ENCODE data around the gene HPN. TPM values are rescaled to one million over a fixed set of nuclear protein-coding genes. Genes with fewer than 3 reads are reported as not detected.

HPN gene
- total RNA-seq, 2 donors from 2014 or later = 0.27 to 1.0 TPM

DNA sequence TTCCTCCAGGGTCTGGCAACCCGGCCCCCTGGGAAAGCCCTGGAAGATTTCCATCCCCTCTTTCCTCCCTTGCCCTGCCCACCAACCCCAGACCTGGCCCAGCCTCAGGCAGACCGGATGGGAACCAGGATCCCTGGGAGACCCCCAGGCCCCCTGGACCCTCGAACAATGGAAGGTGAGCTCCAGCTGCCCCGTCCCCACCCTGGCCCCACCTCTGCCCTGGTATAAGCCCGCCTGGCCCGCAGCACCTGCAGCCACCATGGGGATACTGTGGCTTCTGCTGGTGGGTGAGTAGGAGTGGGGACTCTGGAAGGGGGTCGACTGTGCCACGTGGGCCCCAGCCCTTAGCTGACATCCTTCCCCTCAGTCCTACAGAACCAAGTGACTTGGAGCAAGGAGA, 32.4 kb downstream of the HPN start:
- DNase-seq = no peak
- H3K9ac ChIP-seq (ENCODE audit: low read depth in 2 of 2, low read length in 2 of 2) = no peak overlapping the region
- intact Hi-C loops (cut with DNase I) = no loop called here
- H3K27me3 ChIP-seq = no peaks in the 10 kb centered on the region
- no peak overlapping the region for H3K27ac ChIP-seq
- no peaks in the 10 kb centered on the region for H3K4me1 ChIP-seq
- H3K4me3 ChIP-seq = no peak overlapping the region
- no peaks in the 10 kb centered on the region for H3K36me3 ChIP-seq
- TF ChIP-seq CTCF (IDR thresholded peaks at IDR 0.05) = no peak
- H3K9me3 ChIP-seq = no peaks in the 10 kb centered on the region

GRCh38 chr19:35074426-35075201, 33.1 kb downstream of the HPN start:
- intact Hi-C loops (cut with DNase I) = no loop called here
- no peak overlapping the region for H3K9ac ChIP-seq (ENCODE audit: low read depth in 2 of 2, low read length in 2 of 2)

DNA sequence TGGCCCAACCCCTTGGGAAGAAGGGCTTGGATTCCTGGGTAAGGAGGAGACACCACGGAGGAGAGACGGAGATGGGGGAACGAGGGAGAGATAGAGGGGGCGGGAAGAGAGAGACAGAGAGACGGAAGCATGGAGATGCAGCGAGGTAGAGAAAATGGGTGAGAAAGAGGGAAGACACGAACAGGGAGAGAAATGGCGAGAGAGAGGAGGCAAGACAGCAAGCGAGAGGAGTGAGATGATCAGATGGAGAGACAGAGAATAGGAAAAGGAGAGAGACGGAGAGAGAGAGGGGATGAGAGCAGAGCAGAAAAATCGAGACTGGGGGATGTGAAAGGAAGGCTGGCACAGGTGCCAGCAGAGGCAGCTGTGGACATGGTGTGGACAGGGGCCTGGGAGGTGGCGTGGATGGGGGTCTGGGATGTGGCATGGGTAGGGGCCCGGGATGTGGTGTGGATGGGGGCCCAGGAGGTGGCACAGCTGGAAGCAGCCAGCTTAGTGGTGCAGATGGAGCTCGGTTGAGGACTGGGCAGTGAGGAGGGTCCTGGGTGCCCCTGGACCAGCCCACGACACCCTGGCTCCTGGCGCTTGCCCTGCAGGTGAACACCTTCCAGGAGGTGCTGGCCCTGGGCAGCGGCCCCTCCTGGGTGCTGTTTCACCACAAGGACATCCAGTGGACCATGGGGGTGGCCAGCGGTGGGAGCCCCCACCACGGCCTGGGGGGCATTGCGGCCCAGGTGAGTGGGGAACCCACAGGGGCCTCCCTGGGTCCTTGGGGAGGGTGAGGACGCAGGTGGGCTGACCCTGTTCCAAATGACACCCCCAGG, 33.9 kb downstream of the HPN start:
- no peak for DNase-seq
- H3K9me3 ChIP-seq = no peaks in the 10 kb centered on the region
- intact Hi-C loops (cut with DNase I) = no loop called here
- H3K4me3 ChIP-seq = no peak overlapping the region
- no peaks in the 10 kb centered on the region for H3K36me3 ChIP-seq
- TF ChIP-seq CTCF (IDR thresholded peaks at IDR 0.05) = no peak
- no peak overlapping the region for H3K27ac ChIP-seq
- no peaks in the 10 kb centered on the region for H3K27me3 ChIP-seq
- H3K9ac ChIP-seq (ENCODE audit: low read depth in 2 of 2, low read length in 2 of 2) = no peak overlapping the region
- H3K4me1 ChIP-seq = no peaks in the 10 kb centered on the region

More at GRCh38 chr19:35074426-35075201, 33.1 kb downstream of the HPN start:
- DNase-seq = no peak
- no peaks in the 10 kb centered on the region for H3K36me3 ChIP-seq
- TF ChIP-seq CTCF (IDR thresholded peaks at IDR 0.05) = no peak
- no peaks in the 10 kb centered on the region for H3K4me1 ChIP-seq
- no peaks in the 10 kb centered on the region for H3K9me3 ChIP-seq
- no peak overlapping the region for H3K4me3 ChIP-seq
- H3K27ac ChIP-seq = no peak overlapping the region
- no peaks in the 10 kb centered on the region for H3K27me3 ChIP-seq

- Histone ChIP-seq H3K9me3 (no peaks in the 10 kb centered on the region), H3K4me3 (no peak overlapping the region), H3K4me1 (no peaks in the 10 kb centered on the region), H3K27me3 (no peaks in the 10 kb centered on the region), H3K36me3 (no peaks in the 10 kb centered on the region), H3K9ac (ENCODE audit: low read depth in 2 of 2, low read length in 2 of 2) (no peak overlapping the region), H3K27ac (no peak overlapping the region)
- intact Hi-C loops (cut with DNase I) = no loop called here
- no peak for TF ChIP-seq CTCF (IDR thresholded peaks at IDR 0.05)
- DNase-seq = no peak
Observed at GRCh38 chr19:35076026-35076370, 34.5 kb downstream of the HPN start.

DNA sequence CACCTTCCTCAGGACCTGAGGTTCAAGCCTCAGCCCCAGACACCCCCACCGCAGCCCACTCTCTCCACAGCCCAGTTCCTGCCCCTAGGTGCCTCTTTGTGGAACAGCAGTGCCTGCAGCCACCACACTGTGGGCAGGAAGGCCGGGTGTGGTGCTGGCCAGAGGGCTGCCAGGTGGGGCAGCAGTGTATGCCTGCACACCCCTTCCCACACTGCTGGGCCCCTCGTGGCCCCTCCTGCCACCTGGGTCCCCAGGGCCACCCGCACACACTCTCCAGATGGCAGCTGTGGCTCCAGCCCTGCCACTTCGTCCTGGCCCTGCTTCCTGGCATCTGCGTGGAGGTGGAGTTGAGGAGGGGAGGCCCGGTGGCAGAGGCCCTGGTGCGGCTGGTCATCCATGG, 35.1 kb downstream of the HPN start:
- H3K9ac ChIP-seq (ENCODE audit: low read depth in 2 of 2, low read length in 2 of 2) = no peak overlapping the region
- intact Hi-C loops (cut with DNase I) = no loop called here
- H3K9me3 ChIP-seq = no peaks in the 10 kb centered on the region
- H3K4me1 ChIP-seq = no peaks in the 10 kb centered on the region
- no peak for TF ChIP-seq CTCF (IDR thresholded peaks at IDR 0.05)
- H3K36me3 ChIP-seq = no peaks in the 10 kb centered on the region
- no peak overlapping the region for H3K4me3 ChIP-seq
- no peaks in the 10 kb centered on the region for H3K27me3 ChIP-seq
- DNase-seq = no peak
- no peak overlapping the region for H3K27ac ChIP-seq
